H1 (cell line): ENCODE data around the gene SLC24A4. TPM values are rescaled to one million over a fixed set of nuclear protein-coding genes. Genes with fewer than 3 reads are reported as not detected.

Experiments used
- CTCF ChIA-PET: fragments of 300-600 bp; sonication (Branson Sonifier 250); formaldehyde crosslinking; loops from one replicate; lab custom pipeline; 2021; ENCODE audit not compliant: partially characterized antibody; lab: Charles Lee
- POLR2A ChIA-PET: fragments of 300-600 bp; sonication (Branson Sonifier 250); formaldehyde crosslinking; loops from one replicate; lab custom pipeline; 2021; ENCODE audit warnings: inconsistent platforms; ENCODE audit not compliant: partially characterized antibody; lab: Charles Lee
- DNase-seq, 2 experiments: peaks; one replicate each; pipeline versions ENCODE4 v3.0.0 to v3.0.0-alpha.2; 2010 to 2022; ENCODE audit warnings: low spot score in 2 of 2, low read depth in 1 of 2, mixed read lengths in 1 of 2
- FAIRE-seq: peaks from 2 replicates; lab custom pipeline; 2011; peaks lifted over from hg19 to GRCh38; lab: Jason Lieb, UNC
- H2AFZ ChIP-seq: 2 replicates; pipeline ENCODE4 v1.8.1; 2012; ENCODE audit warnings: low read length, inconsistent platforms
- H2AK5ac ChIP-seq: 2 replicates; pipeline ENCODE4 v1.6.1; 2013; ENCODE audit warnings: low read depth, low read length
- H2BK120ac ChIP-seq: replicated peaks from 2 replicates; pipeline ENCODE3; 2013; ENCODE audit warnings: low read depth, low read length, inconsistent platforms
- H2BK12ac ChIP-seq: 2 replicates; pipeline ENCODE4 v1.6.1; 2013; ENCODE audit warnings: low read depth, low read length
- H2BK15ac ChIP-seq: 2 replicates; pipeline ENCODE4 v1.6.1; 2013; ENCODE audit warnings: low read length
- H2BK20ac ChIP-seq: 2 replicates; pipeline ENCODE4 v1.6.1; 2013; ENCODE audit warnings: low read length
- H2BK5ac ChIP-seq: 2 replicates; pipeline ENCODE4 v1.6.1; 2013; ENCODE audit warnings: low read depth, low read length
- H3K14ac ChIP-seq: 2 replicates; pipeline ENCODE4 v1.6.1; 2013; ENCODE audit warnings: inconsistent platforms; ENCODE audit not compliant: insufficient read length
- H3K18ac ChIP-seq: 2 replicates; pipeline ENCODE4 v1.6.1; 2013; ENCODE audit warnings: low read length; ENCODE audit errors: extremely low read depth
- H3K23ac ChIP-seq: 2 replicates; pipeline ENCODE4 v1.6.1; 2013; ENCODE audit warnings: inconsistent platforms; ENCODE audit not compliant: insufficient read length
- H3K23me2 ChIP-seq: 2 replicates; pipeline ENCODE4 v1.6.1; 2013; ENCODE audit warnings: low read depth, low read length
- H3K27ac ChIP-seq: 2 replicates; pipeline ENCODE4 v1.6.1; 2011; ENCODE audit warnings: low read depth, low read length, inconsistent platforms
- H3K27me3 ChIP-seq, 4 experiments: replicated peaks in 1 of 4; 1 replicate in 1 of 4; 2 replicates in 3 of 4; pipeline versions ENCODE4 v1.6.1 to v1.8.1; 2011 to 2013; ENCODE audit warnings: low read length in 3 of 4, mild to moderate bottlenecking in 3 of 4, inconsistent platforms in 2 of 4, mixed read lengths in 2 of 4, moderate library complexity in 1 of 4; ENCODE audit not compliant: control insufficient read depth in 3 of 4, insufficient read depth in 3 of 4; ENCODE audit errors: extremely low read depth in 1 of 4
- H3K36me3 ChIP-seq, 4 experiments: 2 replicates each; pipeline versions ENCODE4 v1.6.1 to v1.8.1; 2011 to 2013; ENCODE audit warnings: mild to moderate bottlenecking in 4 of 4, low read length in 3 of 4, moderate library complexity in 2 of 4, control low read depth in 1 of 4, inconsistent platforms in 1 of 4; ENCODE audit not compliant: insufficient read depth in 4 of 4, control insufficient read depth in 2 of 4
- H3K4ac ChIP-seq: replicated peaks from 2 replicates; pipeline ENCODE3; 2013; ENCODE audit warnings: low read length, low read depth, mixed read lengths, inconsistent platforms; ENCODE audit not compliant: insufficient read length
- H3K4me1 ChIP-seq, 4 experiments: replicated peaks in 1 of 4; 1 replicate in 1 of 4; 2 replicates in 3 of 4; pipeline versions ENCODE4 v1.6.1 to v1.8.1; 2011 to 2013; ENCODE audit warnings: low read length in 3 of 4, inconsistent platforms in 2 of 4, mixed read lengths in 1 of 4; ENCODE audit not compliant: insufficient read depth in 4 of 4, control insufficient read depth in 3 of 4
- H3K4me2 ChIP-seq, 2 experiments: 2 replicates each; pipeline versions ENCODE4 v1.6.1 to v1.8.1; 2011 to 2013; ENCODE audit warnings: low read depth in 2 of 2, low read length in 2 of 2, control low read depth in 1 of 2, inconsistent platforms in 1 of 2, mild to moderate bottlenecking in 1 of 2; ENCODE audit not compliant: insufficient read depth in 1 of 2
- H3K4me3 ChIP-seq, 4 experiments: fragments of 200-600, 300-600 bp in 1 of 4; sonication (generic), shearing (Covaris generic), sonication (Bioruptor Twin) in 1 of 4; 2 replicates each; pipeline versions ENCODE4 v1.5.1 to v1.8.1; 2011 to 2016; ENCODE audit warnings: low read length in 4 of 4, low read depth in 3 of 4, control low read depth in 2 of 4, inconsistent platforms in 2 of 4, mild to moderate bottlenecking in 2 of 4, mixed read lengths in 1 of 4, moderate library complexity in 1 of 4; ENCODE audit not compliant: insufficient read depth in 2 of 4; ENCODE audit errors: extremely low read depth in 1 of 4
- H3K56ac ChIP-seq: replicated peaks from 2 replicates; pipeline ENCODE3; 2013; ENCODE audit warnings: low read depth, mild to moderate bottlenecking, mixed read lengths, low read length, inconsistent platforms; ENCODE audit not compliant: insufficient read length
- H3K79me1 ChIP-seq: 2 replicates; pipeline ENCODE4 v1.6.1; 2013; ENCODE audit warnings: low read depth, low read length, control low read depth
- H3K79me2 ChIP-seq, 2 experiments: 2 replicates each; pipeline versions ENCODE4 v1.6.1 to v1.8.1; 2012 to 2013; ENCODE audit warnings: low read length in 2 of 2, mild to moderate bottlenecking in 2 of 2, inconsistent platforms in 1 of 2; ENCODE audit not compliant: insufficient read depth in 2 of 2, control insufficient read depth in 1 of 2
- H3K9ac ChIP-seq, 4 experiments: replicated peaks in 1 of 4; 1 replicate in 1 of 4; 2 replicates in 3 of 4; pipeline versions ENCODE4 v1.6.1 to v1.8.1; 2011 to 2013; ENCODE audit warnings: low read depth in 3 of 4, low read length in 3 of 4, control low read depth in 2 of 4, mild to moderate bottlenecking in 2 of 4, moderate library complexity in 2 of 4, inconsistent platforms in 1 of 4; ENCODE audit errors: extremely low read depth in 1 of 4
- H3K9me3 ChIP-seq, 2 experiments: 2 replicates each; pipeline versions ENCODE4 v1.6.1 to v1.8.1; 2012 to 2013; ENCODE audit warnings: mild to moderate bottlenecking in 2 of 2, moderate library complexity in 2 of 2, control low read depth in 1 of 2, inconsistent platforms in 1 of 2, low read depth in 1 of 2, low read length in 1 of 2, mixed read lengths in 1 of 2; ENCODE audit not compliant: insufficient read depth in 2 of 2
- H4K20me1 ChIP-seq, 2 experiments: replicated peaks in 1 of 2; 2 replicates each; pipeline versions ENCODE3 to v1.8.1; 2011 to 2013; ENCODE audit warnings: inconsistent platforms in 2 of 2, low read length in 2 of 2, mild to moderate bottlenecking in 1 of 2; ENCODE audit not compliant: insufficient read depth in 2 of 2, control insufficient read depth in 1 of 2
- H4K5ac ChIP-seq: 2 replicates; pipeline ENCODE4 v1.6.1; 2013; ENCODE audit warnings: low read length, low read depth, mixed read lengths, inconsistent platforms; ENCODE audit not compliant: insufficient read length
- H4K8ac ChIP-seq: 2 replicates; pipeline ENCODE4 v1.8.0; 2013; ENCODE audit warnings: mild to moderate bottlenecking, moderate library complexity, low read length, inconsistent platforms; ENCODE audit not compliant: insufficient read depth; ENCODE audit errors: extremely low read depth
- H4K91ac ChIP-seq: replicated peaks from 2 replicates; pipeline ENCODE3; 2013; ENCODE audit warnings: low read length, mixed read lengths, inconsistent platforms; ENCODE audit not compliant: insufficient read length
- BCL11A ChIP-seq, 2 experiments: IDR thresholded peaks; one replicate each; pipeline ENCODE4 v1.6.1; 2011; ENCODE audit warnings: low read depth in 2 of 2, low read length in 2 of 2, mild to moderate bottlenecking in 2 of 2
- CTBP2 ChIP-seq: IDR thresholded peaks from 2 replicates; pipeline ENCODE4 v1.7.0; 2011; ENCODE audit warnings: borderline replicate concordance, mild to moderate bottlenecking, moderate library complexity, mixed read lengths, low read length; ENCODE audit not compliant: insufficient read depth, insufficient read length
- CTCF ChIP-seq, 3 experiments: IDR thresholded peaks; 1 replicate in 2 of 3; 2 replicates in 1 of 3; pipeline versions ENCODE4 v1.5.1 to v1.6.1; 2011; ENCODE audit warnings: low read length in 3 of 3, mild to moderate bottlenecking in 3 of 3, inconsistent platforms in 2 of 3, low read depth in 1 of 3, moderate library complexity in 1 of 3; ENCODE audit not compliant: insufficient read depth in 1 of 3; ENCODE audit errors: control extremely low read depth in 1 of 3
- KDM1A ChIP-seq: fragments of 200-600, 300-600 bp; sonication (generic); IDR thresholded peaks from 2 replicates; pipeline ENCODE4 v1.7.1; 2016; ENCODE audit warnings: mild to moderate bottlenecking, low read length, borderline replicate concordance
- KDM4A ChIP-seq: IDR thresholded peaks from one replicate; pipeline ENCODE4 v1.7.1; 2012; ENCODE audit warnings: low read depth, mild to moderate bottlenecking, moderate library complexity, low read length, inconsistent platforms; ENCODE audit not compliant: severe bottlenecking
- POLR2A ChIP-seq, 2 experiments: IDR thresholded peaks; 1 replicate in 1 of 2; 2 replicates in 1 of 2; pipeline ENCODE4 v1.6.1; 2011; ENCODE audit warnings: low read depth in 2 of 2, low read length in 2 of 2, mild to moderate bottlenecking in 2 of 2; ENCODE audit errors: control extremely low read depth in 1 of 2
- RAD21 ChIP-seq, 2 experiments: IDR thresholded peaks in 1 of 2; conservative IDR thresholded peaks in 1 of 2; 2 replicates each; pipeline ENCODE4 v1.6.1; 2011; ENCODE audit warnings: low read depth in 2 of 2, low read length in 2 of 2, improper control_type of control experiment in 1 of 2, inconsistent platforms in 1 of 2, mild to moderate bottlenecking in 1 of 2, moderate library complexity in 1 of 2
- RNF2 ChIP-seq: fragments of 200-900, 300-1000 bp; sonication (generic); IDR thresholded peaks from 2 replicates; pipeline ENCODE4 v1.7.1; 2016; ENCODE audit warnings: borderline replicate concordance, low read depth, mild to moderate bottlenecking, antibody characterized with exemption, low read length; ENCODE audit not compliant: poor library complexity, severe bottlenecking; ENCODE audit errors: missing control alignments
- SIRT6 ChIP-seq: IDR thresholded peaks from one replicate; pipeline ENCODE4 v1.7.1; 2012; ENCODE audit warnings: low read length, inconsistent platforms
- SP1 ChIP-seq: IDR thresholded peaks from 2 replicates; pipeline ENCODE4 v1.6.1; 2011; ENCODE audit warnings: low read depth, low read length
- TAF7 ChIP-seq: optimal IDR thresholded peaks from 2 replicates; pipeline ENCODE3; 2011; ENCODE audit warnings: low read depth, mild to moderate bottlenecking, inconsistent platforms, low read length, moderate library complexity, borderline replicate concordance
- WGBS, 2 experiments: shearing (Covaris generic) in 1 of 2; methylation state at CpG; one replicate each; pipeline versions ENCODE4 v1.1.6 to v1.1.7; 2013 to 2015; ENCODE audit warnings: low lambda C conversion rate in 2 of 2, mixed read lengths in 2 of 2, inconsistent platforms in 1 of 2, low coverage in 1 of 2, missing lambda C conversion rate in 1 of 2; ENCODE audit not compliant: insufficient replicate concordance in 2 of 2, insufficient coverage in 1 of 2, insufficient read length in 1 of 2; ENCODE audit errors: extremely low coverage in 1 of 2, missing lambda C conversion rate in 1 of 2; 5-methylcytosine and 5-hydroxymethylcytosine counted together
- polyA plus RNA-seq, 7 experiments: library from polyadenylated mRNA; depleted of rRNA in 3 of 7; stranded (reverse) in 5 of 7; unstranded in 2 of 7; fragments of >200 nt in 5 of 7; fragments of 200-250 nt in 2 of 7; gene quantifications; 1 replicate in 5 of 7; 2 replicates in 1 of 7; 4 replicates in 1 of 7; pipeline versions ENCODE4 v1.2.1 to v1.2.3, GENCODE V29; 2011 to 2013; ENCODE audit warnings: missing spikeins in 2 of 7, mixed read lengths in 2 of 7
- total RNA-seq: library from RNA; stranded (reverse); fragmentation: NEBNext Ultra II Directional; extraction: Animal tissue kit (Norgen Biotek cat#: 25700); gene quantifications from 2 replicates; pipeline ENCODE4 v1.2.1, GENCODE V29; 2021

The SLC24A4 gene
- total and polyA plus RNA-seq, 2 of the 8 experiments (the other 6 are each of a cell fraction or from before 2014, with no cell fraction given), result 0.27 to 0.89 TPM

DNA sequence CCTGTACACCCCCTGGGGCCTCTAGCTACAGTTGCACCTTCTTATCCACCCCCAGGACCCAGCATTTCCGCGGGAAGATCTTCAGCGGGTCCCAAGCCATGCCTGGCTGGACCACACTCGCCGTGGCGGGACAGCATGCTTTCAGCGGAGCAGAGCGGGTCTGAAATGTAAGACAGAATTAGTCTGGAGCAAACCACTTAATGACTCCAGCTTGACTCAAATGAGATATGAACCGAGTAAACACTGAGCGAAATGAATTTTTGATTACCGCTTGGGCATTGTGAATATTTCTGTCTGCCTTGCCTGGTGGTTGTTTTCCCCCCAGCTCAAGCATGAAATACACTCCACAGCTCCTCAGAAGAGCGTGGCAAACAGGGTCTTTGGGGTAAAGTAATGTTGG lies 60.8 kb downstream of the SLC24A4 start:
- no peak for FAIRE-seq
- Histone ChIP-seq H4K91ac (no peak overlapping the region), H2BK120ac (no peak overlapping the region), H3K56ac (no peak overlapping the region), H2AK5ac (no peak overlapping the region), H3K4ac (no peak overlapping the region), H4K20me1 (peaks cover 0 to 3% of the 10 kb centered on the region in 2 experiments), H2BK5ac (no peak overlapping the region), H2BK12ac (no peak overlapping the region), H3K9ac (no peak overlapping the region), H4K5ac (no peak overlapping the region), H3K23me2 (0 out of 2 replicates have a peak, but pooled peaks cover 2% of the 10 kb centered on the region), H3K14ac (no peak overlapping the region), H3K23ac (no peak overlapping the region), H3K4me2 (no peak overlapping the region), H3K4me1 (peaks cover 0 to 10% (median 0%) of the 10 kb centered on the region in 4 experiments; a peak in 2 of 7 replicates), H3K36me3 (no peaks in the 10 kb centered on the region), H3K18ac (no peak overlapping the region), H3K9me3 (no peaks in the 10 kb centered on the region), H3K79me1 (no peaks in the 10 kb centered on the region; the same call in 1 of the 2 replicates), H3K79me2 (no peaks in the 10 kb centered on the region), H2BK20ac (no peak overlapping the region), H3K27me3 (no peaks in the 10 kb centered on the region), H3K27ac (no peak overlapping the region), H4K8ac (no peak overlapping the region), H2BK15ac (no peak overlapping the region), H3K4me3 (no peak overlapping the region), H2AFZ (no peak overlapping the region)
- WGBS, 2 experiments, result 92% methylated on average over 12 of the region's 12 CpGs; no CpG with 5 or more reads in 1 of the 2 experiments
- ChIA-PET POLR2A (no interaction called here), CTCF (interaction anchor here (0.7 to 4.0 kb wide), 5 partner anchors 8 to 156 kb away, joined by 3 to 12 read pairs (median 3); no protein-coding TSS in a partner anchor)
- no peak for DNase-seq
- TF ChIP-seq TAF7 (no peak), SP1 (no peak), CTCF (IDR thresholded peaks at IDR 0.05; ENCODE audit: control extremely low read depth in 1 of 3, insufficient read depth in 1 of 3, low read depth in 1 of 3, low read length in 3 of 3) (no peak), CTBP2 (no peak), SIRT6 (no peak), KDM4A (no peak), RNF2 (no peak), KDM1A (no peak), RAD21 (IDR thresholded peaks at IDR 0.05 in 1 of 2, conservative IDR thresholded peaks at IDR 0.05 in 1 of 2; ENCODE audit: low read depth in 2 of 2, low read length in 2 of 2) (no peak), BCL11A (IDR thresholded peaks at IDR 0.05; ENCODE audit: low read depth in 2 of 2, low read length in 2 of 2) (no peak), POLR2A (IDR thresholded peaks at IDR 0.05; ENCODE audit: control extremely low read depth in 1 of 2, low read depth in 2 of 2, low read length in 2 of 2) (no peak)
